ENCODE data around the gene TTC24.
"Not testable (repeated sequence)": the region's sequence is repeated elsewhere in the genome, so short reads cannot be mapped to it uniquely, and the experiment has no call there.

TTC24 gene

DNA sequence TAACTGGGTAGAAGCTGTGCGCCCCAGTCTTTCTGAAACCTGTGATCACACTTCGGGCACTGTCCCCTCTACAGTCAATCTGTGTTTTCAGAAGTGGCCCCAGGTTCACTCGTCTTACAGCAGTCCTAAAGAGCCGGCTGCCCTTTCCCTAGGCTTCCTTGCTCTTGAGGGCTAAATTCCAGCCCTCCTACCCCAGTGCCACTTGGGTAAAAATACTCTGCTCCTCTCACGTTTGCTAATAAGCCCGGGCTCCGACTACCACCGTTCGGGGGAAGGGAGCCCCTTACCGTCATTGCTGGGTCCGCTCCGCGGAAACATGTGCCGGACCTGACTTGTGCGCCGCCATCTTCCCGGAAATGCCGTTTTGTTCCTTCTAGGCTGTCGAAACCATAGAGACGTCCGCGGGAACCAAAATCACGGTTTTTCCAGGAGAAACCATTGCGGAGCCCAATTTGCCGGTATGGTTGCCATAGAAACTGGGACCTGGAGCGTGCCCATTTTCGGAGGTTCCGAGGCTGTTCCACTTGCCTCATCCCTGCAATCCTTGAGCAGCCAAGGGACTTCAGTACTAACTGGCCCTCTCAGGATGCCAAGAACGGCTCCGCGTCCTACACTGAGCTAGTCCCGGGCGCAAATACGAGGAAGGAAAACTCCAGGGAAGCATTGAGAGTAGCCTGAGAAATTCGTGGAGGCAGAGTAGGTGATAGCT is 21.8 kb downstream of the TTC24 start, which contains the start of gene GPATCH4:
Gene GPATCH4, minus strand, starts transcription at position 358 of the 709 bp plus-strand sequence.
- H3K9me3 ChIP-seq: no peaks in the 10 kb centered on the region
- DNase-seq: peak; percentile 78
- peaks cover 35% of the 10 kb centered on the region for H3K36me3 ChIP-seq
- H3K4me3 ChIP-seq (ENCODE audit: low read depth, low read length): peak within 1 kb of the TSS; percentile 82
- TF ChIP-seq, protein P1, sequence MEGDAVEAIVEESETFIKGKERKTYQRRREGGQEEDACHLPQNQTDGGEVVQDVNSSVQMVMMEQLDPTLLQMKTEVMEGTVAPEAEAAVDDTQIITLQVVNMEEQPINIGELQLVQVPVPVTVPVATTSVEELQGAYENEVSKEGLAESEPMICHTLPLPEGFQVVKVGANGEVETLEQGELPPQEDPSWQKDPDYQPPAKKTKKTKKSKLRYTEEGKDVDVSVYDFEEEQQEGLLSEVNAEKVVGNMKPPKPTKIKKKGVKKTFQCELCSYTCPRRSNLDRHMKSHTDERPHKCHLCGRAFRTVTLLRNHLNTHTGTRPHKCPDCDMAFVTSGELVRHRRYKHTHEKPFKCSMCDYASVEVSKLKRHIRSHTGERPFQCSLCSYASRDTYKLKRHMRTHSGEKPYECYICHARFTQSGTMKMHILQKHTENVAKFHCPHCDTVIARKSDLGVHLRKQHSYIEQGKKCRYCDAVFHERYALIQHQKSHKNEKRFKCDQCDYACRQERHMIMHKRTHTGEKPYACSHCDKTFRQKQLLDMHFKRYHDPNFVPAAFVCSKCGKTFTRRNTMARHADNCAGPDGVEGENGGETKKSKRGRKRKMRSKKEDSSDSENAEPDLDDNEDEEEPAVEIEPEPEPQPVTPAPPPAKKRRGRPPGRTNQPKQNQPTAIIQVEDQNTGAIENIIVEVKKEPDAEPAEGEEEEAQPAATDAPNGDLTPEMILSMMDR (IDR thresholded peaks at IDR 0.05; ENCODE audit: low read depth, low read length): no peak
- H3K27me3 ChIP-seq: no peaks in the 10 kb centered on the region
- H3K4me1 ChIP-seq: peaks cover 3% of the 10 kb centered on the region; the same call in 1 of the 2 replicates

- peaks cover 29% of the 10 kb centered on the region for H3K36me3 ChIP-seq
- DNase-seq: no peak
Observed at GRCh38 chr1:156601892-156602291, 22.4 kb downstream of the TTC24 start.

GRCh38 chr1:156602557-156602993 is 23.1 kb downstream of the TTC24 start:
- Histone ChIP-seq H3K9me3 (no peaks in the 10 kb centered on the region), H3K27me3 (no peaks in the 10 kb centered on the region), H3K4me3 (ENCODE audit: low read depth, low read length) (no peak overlapping the region), H3K36me3 (peaks cover 22% of the 10 kb centered on the region), H3K4me1 (peaks cover 3% of the 10 kb centered on the region; the same call in 1 of the 2 replicates)
- TF ChIP-seq, protein P1 (IDR thresholded peaks at IDR 0.05; ENCODE audit: low read depth, low read length): peak; percentile 70
- no peak for DNase-seq

More at GRCh38 chr1:156601892-156602291, 22.4 kb downstream of the TTC24 start:
- Histone ChIP-seq H3K4me1 (peaks cover 3% of the 10 kb centered on the region; the same call in 1 of the 2 replicates), H3K27me3 (no peaks in the 10 kb centered on the region), H3K9me3 (no peaks in the 10 kb centered on the region), H3K4me3 (ENCODE audit: low read depth, low read length) (peak overlapping the region; percentile 82)
- TF ChIP-seq, protein P1 (IDR thresholded peaks at IDR 0.05; ENCODE audit: low read depth, low read length): no peak

GRCh38 chr1:156607344-156607743 is 27.8 kb downstream of the TTC24 start:
- not testable (repeated sequence) for DNase-seq, H3K4me1 ChIP-seq

DNA sequence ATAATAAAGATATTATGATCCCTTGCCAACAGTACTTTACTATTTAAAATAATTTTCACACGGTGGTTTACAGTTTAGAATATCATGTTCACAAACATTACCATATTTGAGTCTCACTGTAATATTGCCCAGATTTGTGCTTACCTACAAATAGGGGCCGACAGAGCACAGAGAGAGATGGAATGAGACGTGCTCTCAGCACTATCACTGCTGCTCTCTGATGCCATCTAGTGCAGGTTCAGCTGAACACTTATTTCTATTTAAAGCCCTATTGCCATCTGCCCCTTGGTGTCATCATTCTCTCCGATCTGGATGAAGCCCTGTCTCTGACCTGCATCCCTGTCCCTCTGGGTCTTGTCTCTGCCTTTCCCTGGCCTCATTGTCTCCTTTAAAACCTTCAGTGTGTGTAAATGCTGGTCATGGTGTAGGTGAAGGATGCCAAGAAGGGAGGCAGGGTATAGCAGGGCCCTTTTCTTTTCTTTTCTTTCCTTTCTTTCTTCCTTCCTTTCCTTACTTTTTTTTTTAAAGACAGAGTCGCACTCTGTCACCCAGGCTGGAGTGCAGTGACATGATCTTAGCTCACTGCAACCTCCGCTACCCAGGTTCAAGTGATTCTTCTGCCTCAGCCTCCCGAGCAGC is 28.6 kb downstream of the TTC24 start:
- no peaks in the 10 kb centered on the region for H3K27me3 ChIP-seq
- no peak overlapping the region for H3K4me3 ChIP-seq (ENCODE audit: low read depth, low read length)
- no peaks in the 10 kb centered on the region for H3K4me1 ChIP-seq
- TF ChIP-seq, protein P1 (IDR thresholded peaks at IDR 0.05; ENCODE audit: low read depth, low read length): peak; percentile 93
- no peaks in the 10 kb centered on the region for H3K36me3 ChIP-seq
- no peaks in the 10 kb centered on the region for H3K9me3 ChIP-seq
- DNase-seq: peak; percentile 77

More at GRCh38 chr1:156607344-156607743, 27.8 kb downstream of the TTC24 start:
- H3K27me3 ChIP-seq; H3K4me3 ChIP-seq (ENCODE audit: low read depth, low read length); H3K36me3 ChIP-seq; H3K9me3 ChIP-seq: not testable (repeated sequence)

DNA sequence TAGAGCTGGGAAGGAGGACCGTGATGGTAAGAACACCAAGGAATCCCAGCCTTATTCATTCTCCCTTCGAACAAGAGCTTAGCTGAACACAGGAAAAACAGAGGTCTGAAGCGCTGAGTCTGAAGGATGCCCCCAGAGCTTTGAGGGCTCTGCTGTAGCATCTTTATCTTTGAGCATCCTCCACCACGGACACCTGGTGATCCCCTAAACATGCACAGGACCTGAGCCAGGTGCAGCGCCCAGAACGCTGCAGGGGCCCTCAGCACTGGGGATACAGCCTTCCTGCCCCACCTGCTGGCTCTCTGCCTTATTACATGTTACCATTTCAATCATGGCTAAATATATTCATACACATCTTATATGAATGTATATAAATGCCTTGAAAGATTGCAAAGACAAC is 29.5 kb downstream of the TTC24 start:
- Histone ChIP-seq H3K4me3 (ENCODE audit: low read depth, low read length) (no peak overlapping the region), H3K9me3 (no peaks in the 10 kb centered on the region), H3K4me1 (no peaks in the 10 kb centered on the region), H3K36me3 (no peaks in the 10 kb centered on the region), H3K27me3 (no peaks in the 10 kb centered on the region)
- TF ChIP-seq, protein P1 (IDR thresholded peaks at IDR 0.05; ENCODE audit: low read depth, low read length): peak; percentile 80
- DNase-seq: peak; percentile 71

DNA sequence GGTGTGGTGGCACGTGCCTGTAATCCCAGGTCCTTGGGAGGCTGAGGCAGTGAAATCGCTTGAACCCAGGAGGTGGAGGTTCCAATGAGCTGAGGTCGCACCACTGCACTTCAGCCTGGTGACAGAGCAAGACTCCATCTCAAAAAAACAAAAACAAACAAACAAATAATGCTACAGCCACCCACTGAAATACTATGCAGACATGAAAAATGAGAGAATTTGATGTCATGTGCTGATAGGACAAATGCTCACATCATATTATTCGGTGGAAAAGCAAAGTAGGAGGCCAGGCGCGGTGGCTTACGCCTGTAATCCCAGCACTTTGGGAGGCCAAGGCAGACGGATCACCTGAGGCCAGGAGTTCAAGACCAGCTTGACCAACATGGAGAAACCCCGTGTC is 30.5 kb downstream of the TTC24 start:
- not testable (repeated sequence) for H3K4me1 ChIP-seq; H3K36me3 ChIP-seq; H3K9me3 ChIP-seq; DNase-seq; H3K27me3 ChIP-seq; H3K4me3 ChIP-seq (ENCODE audit: low read depth, low read length)

Data from BE2C (cell line).